KMS-11 (cell line): ENCODE data around the gene NLGN2.

Experiments
- H2AFZ ChIP-seq: fragments of 200-600 bp; sonication (generic); 2 replicates; pipeline ENCODE4 v1.6.1; 2016; ENCODE audit warnings: antibody characterized with exemption, mixed run types, low read depth
- H3K27ac ChIP-seq: fragments of 200-600 bp; sonication (generic); 2 replicates; pipeline ENCODE4 v1.6.1; 2016; ENCODE audit warnings: mild to moderate bottlenecking, mixed run types
- H3K27me3 ChIP-seq: fragments of 200-600 bp; sonication (generic); 2 replicates; pipeline ENCODE4 v1.6.1; 2017; ENCODE audit warnings: mild to moderate bottlenecking, low read depth, mixed run types, moderate library complexity; ENCODE audit not compliant: insufficient read depth
- H3K36me3 ChIP-seq: fragments of 200-600 bp; sonication (generic); 2 replicates; pipeline ENCODE4 v1.6.1; 2017; ENCODE audit warnings: mild to moderate bottlenecking, mixed run types; ENCODE audit not compliant: insufficient read depth
- H3K4me1 ChIP-seq: fragments of 200-600 bp; sonication (generic); 2 replicates; pipeline ENCODE4 v1.6.1; 2016; ENCODE audit warnings: mild to moderate bottlenecking, low read depth, mixed run types; ENCODE audit not compliant: poor library complexity, severe bottlenecking
- H3K4me2 ChIP-seq: fragments of 200-600 bp; sonication (generic); 2 replicates; pipeline ENCODE4 v1.7.0; 2016; ENCODE audit warnings: mild to moderate bottlenecking, mixed run types
- H3K4me3 ChIP-seq: fragments of 200-600 bp; sonication (generic); IDR thresholded peaks from 2 replicates; pipeline ENCODE4 v1.6.1; 2017; ENCODE audit warnings: low read depth, low read length, mixed read lengths; ENCODE audit not compliant: insufficient read depth
- H3K79me2 ChIP-seq: fragments of 200-600 bp; sonication (generic); 2 replicates; pipeline ENCODE4 v1.6.1; 2016; ENCODE audit warnings: low read depth, mixed run types; ENCODE audit not compliant: insufficient read depth
- H3K9ac ChIP-seq: fragments of 200-600 bp; sonication (generic); 2 replicates; pipeline ENCODE4 v1.6.1; 2016; ENCODE audit warnings: mild to moderate bottlenecking, mixed run types
- H4K20me1 ChIP-seq: fragments of 200-600 bp; sonication (generic); 2 replicates; pipeline ENCODE4 v1.6.1; 2016; ENCODE audit warnings: mild to moderate bottlenecking, mixed run types; ENCODE audit not compliant: insufficient read depth
- TF ChIP-seq, protein P1 (sequence below): fragments of 200-600 bp; sonication (generic); conservative IDR thresholded peaks from 2 replicates; pipeline ENCODE4 v1.6.1; 2017; ENCODE audit warnings: low read depth, mild to moderate bottlenecking, antibody characterized with exemption, low read length, moderate library complexity, mixed read lengths

NLGN2 gene

DNA sequence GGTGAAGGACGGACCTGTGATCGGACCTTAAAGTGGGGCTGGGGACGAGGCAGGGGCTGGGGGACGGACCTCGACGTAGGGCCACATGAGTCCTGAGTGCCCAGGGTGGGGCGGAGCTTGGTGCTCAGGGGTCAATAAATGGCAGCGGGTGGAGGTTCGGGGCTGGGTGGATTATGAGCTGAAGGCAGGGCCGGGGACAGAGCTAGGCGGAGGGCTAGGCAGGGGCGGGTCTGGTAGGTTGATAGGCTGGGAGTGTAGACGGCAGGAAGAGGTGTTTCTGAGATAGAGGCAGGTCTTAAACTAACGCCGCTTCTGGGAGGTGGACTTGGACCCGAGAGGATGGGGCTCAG is 37.9 kb downstream of the NLGN2 start:
- H3K27me3 ChIP-seq = no peaks in the 10 kb centered on the region; the same call in 1 of the 2 replicates
- H3K4me2 ChIP-seq = no peak overlapping the region
- no peaks in the 10 kb centered on the region for H3K4me1 ChIP-seq
- no peaks in the 10 kb centered on the region for H3K79me2 ChIP-seq
- H4K20me1 ChIP-seq = no peaks in the 10 kb centered on the region
- no peak overlapping the region for H3K4me3 ChIP-seq
- H3K9ac ChIP-seq = no peak overlapping the region
- no peak overlapping the region for H2AFZ ChIP-seq
- no peaks in the 10 kb centered on the region for H3K36me3 ChIP-seq
- no peak overlapping the region for H3K27ac ChIP-seq
- TF ChIP-seq, protein P1, sequence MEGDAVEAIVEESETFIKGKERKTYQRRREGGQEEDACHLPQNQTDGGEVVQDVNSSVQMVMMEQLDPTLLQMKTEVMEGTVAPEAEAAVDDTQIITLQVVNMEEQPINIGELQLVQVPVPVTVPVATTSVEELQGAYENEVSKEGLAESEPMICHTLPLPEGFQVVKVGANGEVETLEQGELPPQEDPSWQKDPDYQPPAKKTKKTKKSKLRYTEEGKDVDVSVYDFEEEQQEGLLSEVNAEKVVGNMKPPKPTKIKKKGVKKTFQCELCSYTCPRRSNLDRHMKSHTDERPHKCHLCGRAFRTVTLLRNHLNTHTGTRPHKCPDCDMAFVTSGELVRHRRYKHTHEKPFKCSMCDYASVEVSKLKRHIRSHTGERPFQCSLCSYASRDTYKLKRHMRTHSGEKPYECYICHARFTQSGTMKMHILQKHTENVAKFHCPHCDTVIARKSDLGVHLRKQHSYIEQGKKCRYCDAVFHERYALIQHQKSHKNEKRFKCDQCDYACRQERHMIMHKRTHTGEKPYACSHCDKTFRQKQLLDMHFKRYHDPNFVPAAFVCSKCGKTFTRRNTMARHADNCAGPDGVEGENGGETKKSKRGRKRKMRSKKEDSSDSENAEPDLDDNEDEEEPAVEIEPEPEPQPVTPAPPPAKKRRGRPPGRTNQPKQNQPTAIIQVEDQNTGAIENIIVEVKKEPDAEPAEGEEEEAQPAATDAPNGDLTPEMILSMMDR = no peak

DNA sequence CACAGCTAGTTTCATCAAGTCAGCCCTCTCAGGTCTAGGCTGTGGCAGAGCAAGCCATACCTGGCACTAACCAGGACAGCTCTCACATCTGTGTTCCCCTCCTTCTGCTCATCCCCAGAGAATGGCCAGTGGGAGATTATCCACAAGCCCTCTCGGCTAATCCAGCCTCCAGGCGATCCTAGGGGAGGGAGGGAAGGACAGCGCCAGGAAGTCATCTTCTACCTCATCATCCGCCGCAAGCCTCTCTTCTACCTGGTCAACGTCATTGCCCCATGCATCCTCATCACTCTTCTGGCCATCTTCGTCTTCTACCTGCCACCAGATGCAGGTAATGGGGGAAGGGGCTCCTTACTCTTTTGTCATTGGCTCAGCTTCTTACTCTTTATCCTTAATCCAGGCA is 40.8 kb downstream of the NLGN2 start:
- H3K36me3 ChIP-seq = no peaks in the 10 kb centered on the region
- no peak overlapping the region for H3K27ac ChIP-seq

DNA sequence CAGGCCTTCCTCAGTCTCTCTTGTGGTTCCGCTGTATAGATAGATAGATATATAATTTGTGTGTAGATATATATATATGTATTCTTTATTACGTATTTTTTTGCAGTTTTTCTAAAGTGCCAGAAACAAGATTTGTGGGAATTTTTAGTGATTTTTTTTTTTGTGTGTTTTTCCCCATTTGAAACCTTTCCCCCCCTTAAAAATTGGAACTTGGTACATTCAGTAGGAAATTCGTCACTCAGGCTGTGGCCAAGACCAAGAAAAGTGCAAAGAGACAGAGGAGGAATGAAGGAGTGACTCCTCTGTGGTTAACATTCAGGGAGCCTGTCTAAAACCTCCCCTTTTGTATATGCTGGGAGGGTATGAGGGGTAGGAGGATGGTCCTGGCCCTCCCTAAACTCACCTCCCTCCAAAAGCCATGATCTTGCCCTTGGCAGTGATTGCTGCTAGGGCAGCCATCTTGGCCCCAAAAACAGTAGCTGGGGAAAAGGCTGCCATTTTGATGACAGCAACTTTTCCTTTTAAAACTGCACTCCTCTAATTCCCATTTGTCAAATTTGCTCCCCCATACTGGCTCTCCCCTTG is 52.4 kb downstream of the NLGN2 start:
- H3K27ac ChIP-seq = no peak overlapping the region
- no peak overlapping the region for H3K4me3 ChIP-seq
- TF ChIP-seq, protein P1 = no peak
- H3K9ac ChIP-seq = no peak overlapping the region
- no peaks in the 10 kb centered on the region for H3K79me2 ChIP-seq
- H3K36me3 ChIP-seq = no peaks in the 10 kb centered on the region
- no peak overlapping the region for H3K4me2 ChIP-seq
- no peaks in the 10 kb centered on the region for H4K20me1 ChIP-seq
- H3K27me3 ChIP-seq = no peaks in the 10 kb centered on the region
- H3K4me1 ChIP-seq = no peaks in the 10 kb centered on the region
- no peak overlapping the region for H2AFZ ChIP-seq

More for the DNA sequence above, 40.8 kb downstream of the NLGN2 start:
- H4K20me1 ChIP-seq = no peaks in the 10 kb centered on the region
- no peak overlapping the region for H2AFZ ChIP-seq
- H3K27me3 ChIP-seq = no peaks in the 10 kb centered on the region; the same call in 1 of the 2 replicates
- H3K4me3 ChIP-seq = no peak overlapping the region
- no peak overlapping the region for H3K9ac ChIP-seq
- no peaks in the 10 kb centered on the region for H3K4me1 ChIP-seq
- TF ChIP-seq, protein P1 = no peak
- no peak overlapping the region for H3K4me2 ChIP-seq
- no peaks in the 10 kb centered on the region for H3K79me2 ChIP-seq

DNA sequence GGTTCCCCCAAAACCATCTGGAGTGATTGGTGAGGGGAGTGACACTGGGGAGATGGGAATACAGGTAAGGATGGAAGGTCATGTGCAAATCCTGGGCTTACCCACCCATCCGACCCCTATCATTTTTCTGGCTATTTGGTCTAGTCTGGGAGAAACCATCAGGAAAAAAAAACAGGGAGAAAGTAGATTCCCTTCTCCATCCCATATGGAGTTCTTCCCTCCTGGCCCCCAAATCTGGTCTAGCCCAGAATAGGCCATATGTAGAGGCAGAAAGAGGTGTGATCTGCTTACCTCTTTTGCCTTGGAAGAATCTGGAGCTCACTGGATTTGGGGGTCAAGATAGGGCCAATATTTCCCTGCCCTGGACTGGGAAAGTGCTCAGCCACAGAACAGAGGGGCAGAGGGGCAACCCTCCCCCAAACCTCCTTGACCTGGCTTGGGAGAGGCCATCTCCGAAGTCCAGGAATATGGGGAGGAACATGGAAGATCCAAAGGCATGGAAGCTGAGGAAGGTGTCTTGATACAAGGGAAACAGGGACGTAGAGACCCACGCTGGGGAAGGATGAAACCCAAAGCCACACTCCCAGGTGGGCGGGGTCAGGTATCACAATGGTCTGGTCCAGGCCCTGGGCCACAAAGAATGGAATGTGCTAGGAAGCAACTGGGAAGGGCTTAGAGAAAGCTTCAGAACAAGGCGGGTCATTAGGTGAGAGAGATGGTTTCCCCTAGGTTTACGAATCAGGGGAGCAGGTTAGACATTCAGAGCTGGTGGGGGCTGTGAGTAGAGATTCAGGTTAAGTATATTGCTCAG is 53.4 kb downstream of the NLGN2 start:
- Histone ChIP-seq H4K20me1 (no peaks in the 10 kb centered on the region), H3K9ac (no peak overlapping the region), H3K4me2 (no peak overlapping the region), H3K27me3 (no peaks in the 10 kb centered on the region), H2AFZ (no peak overlapping the region), H3K36me3 (no peaks in the 10 kb centered on the region), H3K79me2 (no peaks in the 10 kb centered on the region), H3K27ac (no peak overlapping the region), H3K4me3 (no peak overlapping the region), H3K4me1 (no peaks in the 10 kb centered on the region)
- TF ChIP-seq, protein P1 = no peak
